Stimulated activated CD8-positive, alpha-beta memory T cell treated with anti-CD3 and anti-CD28 coated beads, Interleukin-4, amount 100 ng/mL, for 24 hours (primary cell): ENCODE measurements around the gene NUP210.

ENCODE experiments used
- DNase-seq: peaks from one replicate; pipeline ENCODE4 v3.0.0-alpha.2; 2020; ENCODE audit warnings: low read depth

The NUP210 gene

DNA sequence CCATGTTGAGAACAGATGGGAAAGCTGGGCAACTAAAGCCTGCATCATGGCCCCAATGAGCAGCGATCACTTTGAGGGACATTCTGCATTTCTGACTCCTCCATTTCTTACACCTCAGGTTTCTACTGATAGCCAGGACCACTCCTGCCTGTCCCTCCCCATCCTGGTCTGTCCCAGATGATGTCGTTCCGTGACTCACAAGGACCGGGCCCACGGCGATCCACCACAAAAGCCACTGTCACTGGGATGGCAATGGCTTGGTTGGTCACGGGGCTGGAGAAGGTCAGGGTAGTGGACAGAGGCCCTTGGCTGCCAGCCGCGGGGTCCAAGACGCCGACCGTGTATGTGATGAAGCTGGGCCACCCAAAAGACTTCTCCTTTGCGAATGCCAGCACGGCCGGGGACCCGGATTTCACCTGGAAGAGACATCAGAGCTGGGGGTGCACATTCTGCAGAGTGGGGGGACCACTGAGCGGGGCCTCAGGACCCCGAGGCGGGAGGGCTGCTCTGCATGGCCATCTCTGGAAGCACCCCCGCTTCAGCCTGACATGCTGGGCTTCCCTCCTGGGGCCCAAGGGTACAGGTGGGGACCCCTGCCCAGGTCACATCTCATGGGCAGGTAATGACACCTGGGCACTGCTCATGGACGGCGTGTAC is 100.4 kb downstream of the NUP210 start:
- no peak for DNase-seq

DNA sequence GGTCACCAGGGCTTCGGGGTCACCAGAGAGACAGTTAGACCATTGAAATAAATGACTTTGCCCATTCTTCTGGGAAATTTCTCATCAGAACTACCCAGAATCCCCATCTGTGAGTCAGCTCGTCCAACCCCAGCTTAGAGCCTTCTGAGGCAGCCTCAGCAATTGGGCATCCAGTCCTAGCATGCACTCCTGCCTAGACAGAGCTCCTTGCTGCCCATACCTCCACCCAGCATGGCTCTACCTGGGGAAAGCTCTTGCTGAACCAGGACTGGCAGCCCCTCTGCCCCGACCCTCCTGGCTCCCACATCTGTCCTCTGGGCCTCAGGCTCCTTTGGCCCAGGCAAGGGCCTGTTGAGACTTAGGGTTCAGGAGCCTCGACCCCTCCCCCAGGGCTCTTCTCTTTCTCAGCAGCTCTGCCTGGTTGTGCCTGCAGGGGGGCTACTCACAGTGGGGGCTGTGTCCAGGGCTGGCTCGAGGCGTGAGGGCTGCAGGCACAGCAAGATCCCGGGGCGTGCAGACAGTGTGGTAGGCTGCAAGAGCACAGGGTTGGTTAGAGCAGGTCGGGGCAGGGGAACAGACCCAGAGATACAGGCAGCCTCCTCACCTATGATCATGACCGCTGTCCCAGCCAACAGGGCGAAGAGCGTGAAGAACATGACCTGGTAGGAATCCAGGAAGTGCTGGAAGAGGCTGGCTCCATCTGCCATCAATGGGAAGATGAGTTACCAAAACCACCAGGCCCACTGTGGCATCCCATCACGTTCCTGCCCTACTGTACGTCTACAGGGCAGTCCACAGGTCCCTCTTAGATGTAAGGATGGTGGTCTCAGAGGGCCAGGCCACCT is 101.3 kb downstream of the NUP210 start:
- DNase-seq: no peak

DNA sequence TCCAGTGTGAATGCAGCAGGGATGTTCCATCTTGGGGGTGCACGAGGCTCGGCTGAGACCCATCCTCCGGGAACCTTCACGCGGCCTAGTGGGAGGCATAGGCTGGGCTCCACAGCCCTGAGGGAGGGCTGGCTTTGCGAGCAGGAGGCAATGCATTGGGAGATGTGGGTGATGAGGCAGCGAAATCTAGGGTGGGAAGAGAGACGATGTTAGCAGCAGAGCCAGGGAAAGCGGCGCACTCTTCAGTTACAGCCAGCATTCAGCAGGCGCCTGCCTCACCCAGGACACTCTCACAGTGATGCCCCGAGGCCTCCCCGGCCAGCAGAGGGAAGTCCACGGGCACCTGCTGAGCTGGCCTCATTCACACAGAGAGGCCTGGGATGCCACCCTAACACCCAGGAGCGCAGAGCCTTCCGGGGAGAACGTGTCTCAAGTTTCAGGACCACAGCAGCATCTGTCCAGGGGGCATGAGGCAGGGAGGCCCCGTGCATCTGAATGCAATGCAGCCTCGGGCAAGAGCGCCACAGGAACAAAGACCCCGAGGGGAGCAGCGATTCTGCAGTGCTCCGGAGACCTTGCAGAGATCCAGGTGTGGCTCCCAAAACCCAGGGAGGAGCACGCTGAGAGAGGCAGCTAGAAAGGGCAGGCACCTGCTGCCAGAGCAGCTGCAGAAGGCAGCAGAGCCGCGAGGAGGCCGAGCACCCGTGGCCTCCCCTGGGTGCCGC is 102.4 kb downstream of the NUP210 start:
- no peak for DNase-seq

DNA sequence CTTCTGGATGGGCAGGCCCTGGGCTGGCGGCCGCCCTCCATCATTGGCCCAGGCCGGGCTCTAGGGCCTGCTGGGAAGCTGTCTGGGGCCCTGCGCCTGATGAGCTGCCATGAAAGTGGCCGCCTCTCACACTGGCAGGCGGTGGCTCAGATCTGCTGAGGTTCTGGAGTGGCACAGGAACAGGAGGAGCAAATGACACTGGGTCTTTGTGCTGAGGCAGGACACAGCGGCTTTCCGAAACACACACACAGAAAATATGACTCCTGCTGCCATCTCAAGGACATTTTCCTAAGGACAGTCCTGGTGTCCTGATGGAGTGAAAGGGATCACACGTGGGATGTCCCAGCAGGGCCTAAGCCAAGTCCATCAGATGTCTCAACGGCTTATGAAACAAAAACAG is 103.5 kb downstream of the NUP210 start:
- DNase-seq: no peak

DNA sequence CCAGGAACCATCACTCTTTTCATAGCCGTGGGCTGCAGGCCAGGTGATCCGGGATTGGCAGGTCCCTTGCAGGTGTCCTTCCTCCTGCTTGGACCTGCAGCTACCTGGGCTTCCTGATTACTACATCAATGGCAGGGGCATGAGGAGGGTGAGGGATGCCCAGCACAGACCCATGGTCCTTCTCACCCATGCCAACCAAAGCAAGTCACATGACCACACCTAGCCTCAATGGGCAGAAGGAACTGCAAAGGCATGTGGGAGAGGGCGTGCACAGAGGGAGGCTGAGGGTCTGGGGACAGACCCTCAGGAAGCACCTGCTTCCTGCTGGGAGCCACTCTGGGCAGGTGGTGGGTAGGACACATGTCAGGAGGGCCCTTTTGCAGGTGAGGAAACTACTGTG is 105.2 kb downstream of the NUP210 start:
- no peak for DNase-seq

DNA sequence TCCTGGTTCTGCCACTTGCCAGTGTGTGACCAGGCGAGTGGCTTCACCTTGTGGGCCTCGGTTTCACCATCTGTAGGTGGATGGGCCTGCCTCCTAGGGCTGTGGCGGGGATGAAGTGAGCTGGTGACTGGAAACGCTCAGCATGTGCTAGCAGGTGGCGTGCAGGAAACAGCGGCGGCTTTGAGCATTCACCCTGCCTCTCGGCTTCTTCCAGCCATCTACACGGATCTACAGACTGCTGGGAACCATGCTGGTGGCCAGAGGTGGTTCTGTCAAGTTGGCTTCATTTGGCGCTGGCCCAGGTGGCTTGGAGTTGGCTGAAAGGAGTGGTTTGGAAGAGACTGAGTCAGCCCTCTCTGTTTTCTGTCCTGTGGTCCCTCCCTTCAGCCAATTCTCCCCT is 106.3 kb downstream of the NUP210 start:
- DNase-seq: no peak

DNA sequence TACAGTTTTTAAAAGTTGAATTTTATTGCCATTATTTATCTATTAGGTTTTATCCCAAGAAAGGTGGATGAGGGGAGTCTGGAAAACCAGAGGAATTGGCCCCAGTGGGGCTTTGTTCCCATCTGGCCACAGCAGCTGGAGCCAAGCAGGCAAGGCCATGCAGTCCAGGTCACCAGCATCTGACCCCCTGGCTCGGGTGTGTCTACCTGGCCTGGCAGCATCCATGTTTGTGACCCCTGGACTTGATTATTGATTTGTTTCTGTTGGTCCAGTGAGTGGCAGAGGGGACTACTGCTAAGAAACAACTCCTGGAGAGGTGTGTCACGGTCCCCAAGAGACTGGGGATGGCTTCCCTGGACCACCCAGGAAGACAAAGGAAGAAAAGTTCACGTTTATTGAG is 111.1 kb downstream of the NUP210 start:
- DNase-seq: no peak

DNA sequence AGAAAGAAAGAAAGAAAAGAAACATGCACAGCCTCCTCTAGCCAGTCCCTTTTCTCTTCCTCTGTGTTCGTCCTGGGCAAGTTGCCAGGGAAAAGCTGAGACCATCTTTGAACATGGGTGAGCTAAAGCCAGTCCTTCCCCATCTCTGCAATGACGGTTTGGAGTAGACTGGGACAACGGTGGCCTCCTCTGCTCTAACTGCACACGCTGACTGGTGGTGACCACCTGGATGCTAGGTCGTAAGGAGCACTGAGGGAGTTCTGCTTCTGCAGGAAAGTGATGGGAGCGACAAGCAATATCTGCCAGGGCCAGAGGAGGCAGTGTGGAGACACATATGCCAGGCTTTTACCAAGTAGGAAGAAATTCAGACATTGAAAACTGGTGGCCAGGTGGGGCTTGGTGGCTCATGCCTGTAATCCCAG is 111.7 kb downstream of the NUP210 start:
- DNase-seq: no peak

DNA sequence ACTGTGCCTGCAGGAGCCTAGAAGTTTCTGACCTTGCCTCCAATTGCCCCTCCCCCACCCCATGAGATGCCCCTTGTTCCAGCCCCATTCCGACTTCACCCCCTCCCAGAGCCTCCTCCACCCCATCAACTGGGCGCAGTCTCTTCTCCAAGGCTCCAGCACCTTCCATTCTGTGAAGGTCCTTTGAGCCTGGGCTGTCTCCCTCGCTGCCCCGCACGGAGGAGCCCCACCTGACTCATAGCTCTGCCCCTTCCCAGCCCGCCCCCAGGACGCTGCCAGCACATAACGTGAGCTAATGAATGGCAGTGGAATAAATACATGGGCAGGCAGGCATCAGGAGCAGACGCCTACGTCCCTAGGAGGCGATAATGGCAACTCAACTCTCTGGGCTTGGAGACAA is 113.1 kb downstream of the NUP210 start:
- no peak for DNase-seq

DNA sequence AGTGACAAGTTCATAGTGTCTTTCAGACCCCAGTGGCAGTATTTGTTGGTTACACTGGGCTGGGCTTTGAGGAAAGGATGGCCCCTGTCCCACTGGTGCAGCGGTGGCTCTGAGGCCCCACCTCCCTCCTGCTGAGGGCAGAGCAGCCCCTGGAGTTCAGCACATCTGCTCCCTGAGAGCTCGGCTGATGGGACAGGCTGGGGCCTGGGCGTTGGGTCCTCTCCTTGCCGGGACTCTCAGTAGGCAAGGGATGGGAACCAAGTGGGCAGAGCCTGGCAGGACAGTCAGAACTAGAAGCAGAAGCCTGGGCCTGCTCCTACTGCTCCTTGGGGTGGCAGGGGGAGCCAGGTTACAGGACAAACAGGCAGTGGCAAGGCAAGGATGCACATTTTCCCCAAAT is 114.5 kb downstream of the NUP210 start:
- no peak for DNase-seq

DNA sequence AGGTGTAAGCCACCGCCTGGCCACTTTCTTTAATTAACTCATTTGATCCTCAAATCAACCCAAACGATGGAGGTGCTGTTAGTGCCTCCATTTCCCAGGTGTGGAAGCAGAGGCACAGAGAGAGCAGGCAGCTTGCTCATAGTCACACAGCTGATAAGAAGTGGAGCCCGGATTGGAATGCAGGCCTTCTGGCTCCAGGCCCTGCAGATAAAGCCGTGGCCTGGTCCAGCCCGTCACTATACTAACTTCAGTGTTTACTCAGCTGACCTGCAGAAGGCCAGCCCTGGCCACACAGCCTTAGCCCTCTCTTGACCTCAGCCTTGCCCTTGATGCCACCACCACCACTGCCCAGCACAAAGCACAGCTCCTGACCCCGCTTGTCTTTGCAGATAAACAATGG is 116.7 kb downstream of the NUP210 start:
- DNase-seq: no peak

DNA sequence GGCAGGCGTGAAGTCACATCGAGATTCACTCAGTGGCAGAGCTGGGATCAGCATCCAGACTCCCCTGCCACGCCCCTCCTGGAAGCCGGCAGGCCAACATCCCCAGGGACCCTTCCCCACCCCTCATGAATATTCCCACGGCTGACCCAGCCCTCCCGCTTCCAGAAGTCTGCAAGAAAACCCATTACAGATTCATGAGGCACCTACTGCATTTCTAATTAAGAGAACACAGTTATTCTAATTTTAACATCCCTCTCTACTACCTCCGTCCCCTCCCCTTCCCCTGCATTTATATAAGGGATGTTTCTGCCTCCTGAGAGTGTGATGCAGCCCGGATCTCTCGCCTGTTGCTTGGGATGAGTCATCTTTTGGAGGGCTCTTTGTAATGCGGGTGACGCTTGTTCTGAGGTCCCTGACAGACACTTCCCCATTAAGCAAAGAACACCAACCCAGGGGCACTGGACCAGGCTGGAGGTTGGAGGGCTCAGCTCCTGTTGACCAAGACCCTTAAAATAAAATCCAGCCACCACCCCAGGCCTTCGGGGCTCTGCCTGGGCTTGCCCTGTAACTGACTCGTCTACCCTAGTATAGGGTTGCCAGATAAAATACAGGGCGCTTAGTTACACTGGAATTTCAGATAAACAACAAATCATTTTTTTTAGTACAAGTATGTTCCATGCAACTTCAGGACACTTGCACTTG is 118.7 kb downstream of the NUP210 start:
- DNase-seq: no peak

DNA sequence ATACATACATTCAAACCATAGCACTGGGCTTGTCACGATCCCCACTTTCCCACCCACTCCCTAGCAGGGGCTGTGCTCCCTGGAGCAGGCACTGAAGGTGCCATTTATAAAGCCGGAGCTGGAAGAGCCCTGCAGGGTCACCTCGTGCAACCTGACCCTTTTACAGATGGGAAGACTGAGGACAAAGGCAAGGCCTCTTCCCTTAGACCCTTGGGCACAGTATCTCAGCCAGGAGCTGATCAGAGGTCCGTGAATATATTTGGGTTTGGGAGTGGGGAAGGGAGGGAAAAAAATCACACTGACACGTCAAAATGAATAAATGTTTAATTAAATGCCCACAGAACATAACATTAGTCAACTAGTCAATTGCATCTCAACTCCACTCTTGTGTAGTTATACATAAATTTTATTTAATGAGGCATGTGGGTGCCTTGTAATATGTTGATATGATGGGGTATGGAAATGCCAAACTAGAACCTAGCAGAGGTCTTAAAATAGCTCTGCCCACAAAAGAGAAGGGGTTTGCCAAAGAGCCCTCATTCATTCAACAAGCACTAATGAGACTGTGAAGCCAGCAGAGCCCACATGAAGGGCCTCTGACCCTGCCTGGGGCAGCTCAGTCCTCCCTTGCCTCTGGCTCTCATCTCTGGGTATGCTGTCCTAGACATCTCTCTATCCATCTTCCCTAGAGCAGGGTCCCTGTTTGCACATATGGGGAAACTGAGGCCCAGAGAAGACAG is 119.4 kb downstream of the NUP210 start:
- no peak for DNase-seq

DNA sequence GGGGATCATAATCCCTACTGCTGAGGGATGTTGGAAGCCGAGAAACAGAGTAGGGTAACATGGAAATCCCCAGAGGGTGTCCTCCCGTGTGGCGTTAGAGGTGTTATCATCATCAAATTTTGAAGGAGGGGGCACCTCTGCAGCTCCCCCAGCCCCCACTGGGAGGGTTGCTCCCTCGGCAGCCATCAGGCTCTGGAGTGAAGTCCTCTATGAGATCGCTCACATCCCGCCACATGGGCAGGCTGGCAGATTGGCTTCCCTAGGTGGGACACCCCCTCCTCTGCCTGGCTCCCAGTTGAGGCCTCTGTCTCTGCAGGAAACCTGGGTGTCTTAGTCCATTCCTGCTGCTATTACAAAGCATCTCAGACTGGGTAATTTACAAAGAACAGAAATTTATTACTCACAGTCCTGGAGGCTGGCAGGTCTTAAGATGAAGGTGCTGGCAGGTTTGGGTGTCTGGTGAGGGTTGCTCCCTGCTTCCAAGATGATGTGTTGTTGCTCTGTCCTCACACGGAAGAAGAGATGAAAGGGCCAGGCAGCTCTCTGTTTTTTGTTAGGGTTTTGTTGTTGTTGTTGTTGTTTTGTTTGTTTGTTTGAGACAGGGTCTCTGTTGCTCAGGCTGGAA is 120.5 kb downstream of the NUP210 start:
- DNase-seq: no peak

DNA sequence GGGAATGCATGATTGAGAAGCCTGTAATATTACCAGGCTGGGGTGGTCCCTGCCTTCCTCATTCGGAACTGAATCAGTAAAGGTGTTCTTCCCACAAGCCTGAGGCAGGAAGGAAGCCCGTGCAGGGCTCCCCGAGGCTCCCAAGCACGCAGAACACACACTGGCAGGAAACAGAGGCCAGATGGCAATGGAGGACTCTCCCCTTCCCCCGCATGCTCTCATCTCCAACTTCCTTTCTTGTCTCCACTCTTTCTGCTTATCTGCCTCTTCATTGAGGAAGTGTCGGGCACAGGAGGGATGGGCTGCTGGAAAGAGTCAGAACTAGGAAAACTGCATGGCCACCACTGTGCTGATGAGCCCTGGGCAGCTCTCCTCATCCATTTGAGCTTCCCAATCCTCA is 123.5 kb downstream of the NUP210 start:
- DNase-seq: no peak

DNA sequence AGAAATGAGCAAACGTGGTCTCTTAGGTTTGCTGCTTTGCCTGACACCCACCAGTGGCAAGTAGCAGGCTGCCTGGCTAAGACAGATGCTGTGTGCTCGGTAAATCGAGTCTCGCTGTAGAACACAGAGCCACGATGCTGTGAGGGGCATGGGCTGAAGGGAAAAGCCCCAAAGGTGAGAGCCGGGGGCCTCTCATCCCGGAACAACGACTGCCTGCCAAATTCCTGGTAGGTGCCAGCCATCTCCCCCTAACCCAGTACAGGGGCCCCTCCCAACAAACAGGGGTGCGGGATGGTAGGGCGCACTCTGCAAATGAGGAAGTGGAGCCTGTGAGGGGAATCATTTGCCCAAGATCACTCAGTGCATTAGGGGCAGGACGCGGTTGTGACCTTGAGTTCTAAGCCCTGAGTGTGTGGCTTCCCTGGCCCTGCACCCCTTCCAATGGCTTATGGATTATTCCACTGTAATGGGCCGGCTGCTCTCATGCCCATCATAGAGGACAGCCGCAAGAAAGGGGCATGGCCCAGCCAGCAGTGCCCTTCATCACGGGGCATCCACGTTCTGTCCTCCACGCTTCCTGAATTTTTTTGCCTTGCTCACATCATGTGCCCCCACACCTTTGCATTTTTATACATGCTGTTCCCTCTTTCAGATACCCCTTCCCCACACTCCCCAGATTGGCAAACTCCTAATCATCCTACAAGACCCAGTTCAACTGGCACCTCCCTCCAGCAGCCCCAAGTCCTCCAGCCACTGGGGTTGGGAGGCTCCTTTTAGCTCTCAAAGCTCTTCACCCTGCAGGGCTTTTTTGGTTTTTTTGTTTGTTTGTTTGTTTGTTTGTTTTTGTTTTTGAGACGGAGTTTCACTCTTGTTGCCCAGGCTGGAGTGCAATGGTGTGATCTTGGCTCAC is 125.4 kb downstream of the NUP210 start:
- DNase-seq: no peak

DNA sequence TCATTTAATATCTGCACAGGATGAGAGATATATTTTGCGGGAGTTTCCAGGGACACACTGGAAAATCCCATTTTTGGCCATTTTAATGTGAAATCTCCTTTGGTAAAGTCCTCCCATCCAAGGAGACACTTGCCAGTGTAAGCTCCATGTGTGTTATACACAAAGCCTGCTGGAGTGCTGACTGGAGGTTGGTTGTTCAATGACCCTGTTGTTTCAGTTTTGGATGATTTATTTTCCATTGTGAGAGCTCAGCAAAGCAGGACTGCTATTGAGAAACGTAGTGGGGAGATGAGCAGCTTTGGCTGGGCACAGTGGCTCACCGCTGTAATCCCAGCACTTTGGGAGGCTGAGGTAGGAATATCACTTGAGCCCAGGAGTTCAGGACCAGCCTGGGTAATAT is 127.7 kb downstream of the NUP210 start:
- no peak for DNase-seq

DNA sequence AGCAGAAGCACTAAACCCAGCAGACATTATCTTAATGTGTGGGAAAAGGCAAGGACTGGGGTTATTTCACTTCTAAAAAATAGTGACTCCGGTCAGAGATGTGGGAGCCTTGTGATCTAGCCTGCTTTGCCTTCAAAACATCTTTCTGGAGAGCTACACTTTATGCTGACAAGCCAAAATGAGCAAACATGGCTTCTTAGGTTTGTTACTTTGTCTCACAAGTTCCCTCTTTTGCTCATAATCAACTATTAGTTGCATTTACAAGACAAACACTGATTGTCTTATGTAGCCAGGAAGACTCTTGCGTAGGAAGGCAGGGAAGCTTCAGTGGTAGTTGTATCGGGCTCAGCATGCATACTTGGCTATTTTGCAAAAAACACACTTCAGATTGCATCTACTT is 129.2 kb downstream of the NUP210 start:
- no peak for DNase-seq

DNA sequence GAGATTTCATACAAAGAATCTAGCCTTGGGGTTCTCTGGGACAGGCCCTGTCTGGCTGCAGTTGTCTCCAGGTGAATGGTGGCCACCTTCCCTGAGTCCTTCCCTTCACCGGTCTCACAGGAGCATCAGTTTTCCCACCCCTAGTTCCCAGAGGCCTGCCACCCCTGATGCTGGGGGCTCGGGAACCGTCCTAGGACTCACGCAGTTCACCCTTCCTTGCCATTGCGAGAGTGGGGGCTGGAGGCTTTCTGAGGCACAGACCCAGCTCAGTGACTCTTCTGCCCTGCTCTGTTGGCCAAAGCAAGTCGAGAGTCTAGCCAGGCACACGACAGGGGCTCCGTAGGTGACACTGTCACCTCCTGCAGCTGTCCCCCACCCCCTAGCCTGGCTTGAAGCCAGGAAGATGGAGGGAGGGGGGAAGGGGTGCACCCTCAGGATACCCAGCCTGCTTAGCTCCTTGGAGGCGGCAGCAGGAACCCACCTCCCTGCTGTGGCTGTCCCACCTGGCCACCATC is 130.3 kb downstream of the NUP210 start:
- no peak for DNase-seq
